HUES6 (cell line): ENCODE results near the gene LGI1.
"Not testable (repeated sequence)": the region's sequence is repeated elsewhere in the genome, so short reads cannot be mapped to it uniquely, and the experiment has no call there.

ENCODE experiments used
- H3K27ac ChIP-seq: 2 replicates; pipeline ENCODE4 v1.7.0; 2013; ENCODE audit warnings: low read depth, mild to moderate bottlenecking, low read length, inconsistent platforms
- H3K27me3 ChIP-seq: 2 replicates; pipeline ENCODE4 v1.6.1; 2013; ENCODE audit warnings: low read length; ENCODE audit not compliant: control insufficient read depth, insufficient read depth
- H3K36me3 ChIP-seq: 2 replicates; pipeline ENCODE4 v1.6.1; 2013; ENCODE audit warnings: low read length; ENCODE audit not compliant: control insufficient read depth, insufficient read depth
- H3K4me1 ChIP-seq: 2 replicates; pipeline ENCODE4 v1.6.1; 2013; ENCODE audit warnings: low read length; ENCODE audit not compliant: control insufficient read depth, insufficient read depth
- H3K4me3 ChIP-seq: 2 replicates; pipeline ENCODE4 v1.5.1; 2013; ENCODE audit warnings: low read depth, low read length
- H3K9ac ChIP-seq: one replicate; pipeline ENCODE4 v1.6.1; 2013; ENCODE audit warnings: mild to moderate bottlenecking, low read length
- H3K9me3 ChIP-seq: 2 replicates; pipeline ENCODE4 v1.6.1; 2013; ENCODE audit warnings: low read depth, low read length; ENCODE audit not compliant: control insufficient read depth, insufficient read depth

The LGI1 gene

DNA sequence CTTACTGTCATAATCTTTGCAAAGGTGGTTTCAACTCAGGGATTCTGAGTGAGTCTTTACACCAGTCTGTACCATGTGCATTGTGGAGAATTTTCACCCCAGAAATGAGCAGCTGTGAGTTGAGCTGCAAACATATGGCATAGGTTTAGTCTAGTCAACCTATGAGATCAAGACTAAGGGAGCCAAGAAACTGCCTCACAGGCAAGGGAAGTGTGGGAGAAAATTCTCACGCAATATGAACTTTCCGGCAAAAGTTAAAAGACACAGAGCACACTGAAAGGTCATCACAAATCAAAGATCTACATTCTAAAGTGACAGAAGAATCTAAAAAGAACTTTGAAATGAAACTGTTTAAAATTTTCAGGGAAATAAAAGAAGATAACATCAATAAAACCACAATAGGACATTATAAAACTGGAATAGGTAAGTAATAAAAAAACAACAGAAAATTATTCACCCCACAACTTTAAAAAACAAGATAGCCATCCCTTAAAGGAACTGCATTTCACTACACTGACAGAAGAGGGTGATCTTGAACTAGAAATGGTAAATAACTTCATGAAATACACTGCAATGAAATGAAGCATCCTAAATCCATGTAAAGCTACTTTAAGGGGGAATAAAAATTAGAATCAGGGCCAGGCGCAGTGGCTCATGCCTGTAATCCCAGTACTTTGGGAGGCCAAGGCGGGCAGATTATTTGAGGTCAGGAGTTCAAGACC lies 63.5 kb downstream of the LGI1 start:
- Histone ChIP-seq H3K9me3 (peaks cover 5% of the 10 kb centered on the region; the same call in 1 of the 2 replicates), H3K9ac (no peak overlapping the region), H3K4me1 (peaks cover 3% of the 10 kb centered on the region), H3K36me3 (no peaks in the 10 kb centered on the region), H3K27me3 (peaks cover 13% of the 10 kb centered on the region; the same call in 1 of the 2 replicates), H3K4me3 (no peak overlapping the region), H3K27ac (no peak overlapping the region)

DNA sequence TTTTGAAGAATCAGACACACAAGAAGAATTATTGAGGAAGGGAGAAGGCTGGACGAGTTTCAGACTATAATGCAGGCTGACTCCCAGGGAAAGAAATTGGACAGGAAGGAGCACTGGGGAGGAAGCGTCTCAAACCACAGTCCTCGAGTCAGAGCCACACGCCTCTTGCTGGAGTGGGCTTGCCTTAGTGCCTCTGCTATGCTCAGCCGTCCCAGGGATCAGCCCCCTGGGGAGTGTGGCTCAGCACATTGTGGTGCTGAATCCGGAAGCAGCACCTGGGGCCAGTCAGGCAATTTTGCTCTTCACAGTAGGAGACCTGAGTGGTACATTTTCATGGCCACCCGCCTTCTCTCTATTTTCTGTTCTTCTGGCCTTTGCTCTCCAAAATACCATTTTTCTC lies 68.6 kb downstream of the LGI1 start:
- peaks cover 33% of the 10 kb centered on the region for H3K27me3 ChIP-seq
- H3K27ac ChIP-seq = no peak overlapping the region
- H3K9ac ChIP-seq = no peak overlapping the region
- H3K4me3 ChIP-seq = no peak overlapping the region
- H3K4me1 ChIP-seq = peaks cover 11% of the 10 kb centered on the region
- no peaks in the 10 kb centered on the region; the same call in 1 of the 2 replicates for H3K9me3 ChIP-seq
- no peaks in the 10 kb centered on the region for H3K36me3 ChIP-seq

DNA sequence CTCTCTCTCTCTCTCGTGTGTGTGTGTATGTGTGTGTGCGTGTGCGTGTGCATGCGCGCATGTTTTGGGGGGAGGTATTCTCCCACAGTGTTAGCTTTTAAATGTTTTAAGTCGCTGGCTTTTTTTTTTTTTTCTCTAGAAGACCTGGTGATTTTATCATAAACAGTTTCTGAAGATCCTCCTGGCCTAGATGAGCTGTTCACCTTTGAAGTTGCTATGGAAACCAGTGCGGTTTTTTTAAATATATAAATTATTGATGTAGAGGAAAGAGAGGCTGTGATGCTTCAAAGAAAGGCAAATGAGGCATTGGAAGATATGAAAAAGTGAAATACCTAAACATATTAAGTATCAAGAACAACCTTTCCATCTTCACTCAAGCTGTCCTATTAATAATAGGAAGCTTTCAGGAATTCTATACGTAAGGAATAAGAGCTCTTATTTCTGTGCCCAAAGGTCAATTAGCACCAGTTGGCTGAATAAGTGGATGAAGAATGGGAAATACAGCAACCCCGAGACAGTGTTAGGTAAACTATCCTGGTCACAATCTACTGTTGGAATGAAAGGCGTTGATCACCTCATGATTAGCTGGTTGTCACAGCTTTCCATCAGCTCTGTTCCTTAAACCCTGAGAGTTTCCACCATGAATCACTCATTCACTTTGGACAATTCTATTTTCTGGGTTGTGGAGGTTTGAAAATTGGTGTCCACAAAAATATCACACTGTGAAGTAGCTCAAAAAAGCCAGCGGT lies 69.5 kb downstream of the LGI1 start:
- Histone ChIP-seq H3K9me3 (peaks cover 3% of the 10 kb centered on the region; the same call in 1 of the 2 replicates), H3K4me1 (peaks cover 11% of the 10 kb centered on the region), H3K4me3 (no peak overlapping the region), H3K27ac (no peak overlapping the region), H3K9ac (no peak overlapping the region), H3K36me3 (no peaks in the 10 kb centered on the region), H3K27me3 (peaks cover 39% of the 10 kb centered on the region)

DNA sequence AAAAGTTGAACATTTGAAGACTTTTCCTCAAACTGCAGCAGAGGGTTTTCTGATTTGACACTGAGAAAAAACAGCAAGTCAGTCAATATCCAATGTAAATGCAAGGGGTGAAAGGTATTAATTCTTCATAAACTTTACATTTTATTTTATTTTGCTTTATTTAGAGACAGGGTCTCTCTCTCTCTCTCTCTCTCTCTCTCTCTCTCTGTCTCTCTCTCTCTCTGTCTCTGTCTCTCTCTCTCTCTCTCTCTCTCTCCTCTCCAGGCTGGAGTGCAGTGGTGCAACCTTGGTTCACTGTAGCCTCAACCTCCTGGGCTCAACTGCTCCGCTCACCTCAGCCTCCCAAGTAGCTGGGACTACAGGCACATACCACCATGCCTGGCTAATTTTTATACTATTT lies 73.3 kb downstream of the LGI1 start:
- Histone ChIP-seq H3K9me3 (peaks cover 20% of the 10 kb centered on the region), H3K27me3 (peaks cover 58% of the 10 kb centered on the region)
- H3K4me1 ChIP-seq, H3K9ac ChIP-seq, H3K36me3 ChIP-seq, H3K27ac ChIP-seq, H3K4me3 ChIP-seq: not testable (repeated sequence)

DNA sequence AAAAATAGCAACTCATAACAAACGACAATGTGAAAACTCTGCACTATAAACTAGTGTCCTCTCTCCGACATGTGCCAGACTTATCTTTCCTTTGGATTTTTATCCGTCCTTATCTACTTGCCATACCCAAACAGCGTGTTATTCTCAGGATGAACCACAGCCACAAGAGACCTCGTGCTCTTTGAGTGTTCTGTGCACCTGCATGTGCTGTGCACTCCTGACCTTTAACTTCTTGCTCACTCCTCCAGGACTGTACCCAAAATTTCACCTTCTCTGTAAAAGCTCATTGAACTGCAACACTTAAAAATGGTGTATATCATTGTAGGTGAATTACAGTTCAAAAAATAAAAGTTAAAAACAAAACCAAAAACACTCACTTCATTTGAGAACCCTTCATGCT lies 78.0 kb downstream of the LGI1 start:
- H3K9ac ChIP-seq = no peak overlapping the region
- peaks cover 20% of the 10 kb centered on the region for H3K9me3 ChIP-seq
- peaks cover 75% of the 10 kb centered on the region for H3K27me3 ChIP-seq
- no peaks in the 10 kb centered on the region for H3K36me3 ChIP-seq
- H3K4me1 ChIP-seq = no peaks in the 10 kb centered on the region
- H3K27ac ChIP-seq = no peak overlapping the region
- no peak overlapping the region for H3K4me3 ChIP-seq

DNA sequence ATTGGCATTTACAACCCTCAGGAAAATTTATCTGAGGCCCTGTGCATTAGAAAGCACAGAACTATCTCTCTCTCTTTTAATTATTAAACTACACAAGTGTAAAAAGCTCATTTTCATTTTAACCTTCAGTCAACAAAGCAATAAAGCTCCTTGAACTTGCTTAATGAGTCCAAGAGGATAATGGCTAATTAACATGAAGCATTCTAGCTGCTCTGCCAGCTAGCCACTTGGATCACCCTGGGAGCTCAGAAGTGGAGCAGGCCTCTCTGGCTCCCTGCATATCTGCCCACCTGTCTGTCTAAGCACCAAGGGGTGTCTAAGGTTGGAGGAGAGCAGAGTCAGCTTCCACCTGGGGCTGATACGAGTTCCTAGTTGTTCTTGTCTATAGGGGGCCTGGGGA lies 80.1 kb downstream of the LGI1 start:
- H3K4me1 ChIP-seq = 0 out of 2 replicates have a peak, but pooled peaks cover 5% of the 10 kb centered on the region
- no peak overlapping the region for H3K27ac ChIP-seq
- no peak overlapping the region for H3K4me3 ChIP-seq
- H3K9me3 ChIP-seq = peaks cover 14% of the 10 kb centered on the region
- H3K36me3 ChIP-seq = no peaks in the 10 kb centered on the region
- H3K9ac ChIP-seq = no peak overlapping the region
- H3K27me3 ChIP-seq = peaks cover 86% of the 10 kb centered on the region

DNA sequence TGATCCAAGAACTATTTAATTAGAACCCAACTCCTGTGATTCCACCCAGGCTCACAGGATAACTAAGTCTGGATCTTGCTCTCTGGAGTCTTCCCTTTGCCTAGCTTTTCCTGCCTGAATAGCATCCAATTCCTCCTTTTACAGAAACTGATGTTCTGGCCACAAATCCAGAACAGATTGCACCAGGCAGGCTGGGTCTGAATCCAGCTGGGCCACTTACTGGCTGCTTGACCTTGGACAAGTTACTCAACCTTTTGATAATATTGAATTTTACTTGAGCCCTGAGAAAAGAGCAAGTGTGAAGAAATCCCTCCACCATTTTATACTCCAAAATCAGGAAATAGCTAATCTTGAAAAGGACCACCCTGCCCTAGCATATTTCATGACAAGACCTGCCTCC lies 80.5 kb downstream of the LGI1 start:
- H3K4me1 ChIP-seq = 0 out of 2 replicates have a peak, but pooled peaks cover 5% of the 10 kb centered on the region
- H3K36me3 ChIP-seq = no peaks in the 10 kb centered on the region
- no peak overlapping the region for H3K27ac ChIP-seq
- H3K4me3 ChIP-seq = no peak overlapping the region
- peaks cover 10% of the 10 kb centered on the region for H3K9me3 ChIP-seq
- peaks cover 91% of the 10 kb centered on the region for H3K27me3 ChIP-seq
- no peak overlapping the region for H3K9ac ChIP-seq

DNA sequence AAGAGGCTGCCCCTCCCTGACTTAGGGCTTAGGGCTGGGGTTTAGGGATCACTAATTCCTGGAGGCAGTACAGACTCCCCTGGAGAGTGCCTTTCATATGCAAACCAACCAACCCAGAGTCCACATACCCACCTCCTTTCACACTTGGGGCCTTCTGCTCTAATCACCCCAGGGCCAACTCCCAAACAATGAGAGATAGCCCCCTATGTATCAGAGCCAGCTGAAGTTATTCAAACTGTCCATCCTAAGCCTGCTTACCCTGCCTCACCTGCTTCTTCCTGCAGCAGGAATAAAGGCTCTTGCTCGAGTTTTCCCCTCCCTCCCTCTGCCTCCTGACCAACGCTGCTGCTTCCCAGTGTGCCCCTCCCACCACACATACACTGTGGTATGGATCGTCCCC lies 84.2 kb downstream of the LGI1 start:
- H3K4me3 ChIP-seq = no peak overlapping the region
- no peak overlapping the region for H3K27ac ChIP-seq
- H3K9me3 ChIP-seq = peaks cover 15% of the 10 kb centered on the region
- 0 out of 2 replicates have a peak, but pooled peaks cover 5% of the 10 kb centered on the region for H3K4me1 ChIP-seq
- H3K27me3 ChIP-seq = peaks cover 99% of the 10 kb centered on the region
- H3K9ac ChIP-seq = no peak overlapping the region
- no peaks in the 10 kb centered on the region for H3K36me3 ChIP-seq

DNA sequence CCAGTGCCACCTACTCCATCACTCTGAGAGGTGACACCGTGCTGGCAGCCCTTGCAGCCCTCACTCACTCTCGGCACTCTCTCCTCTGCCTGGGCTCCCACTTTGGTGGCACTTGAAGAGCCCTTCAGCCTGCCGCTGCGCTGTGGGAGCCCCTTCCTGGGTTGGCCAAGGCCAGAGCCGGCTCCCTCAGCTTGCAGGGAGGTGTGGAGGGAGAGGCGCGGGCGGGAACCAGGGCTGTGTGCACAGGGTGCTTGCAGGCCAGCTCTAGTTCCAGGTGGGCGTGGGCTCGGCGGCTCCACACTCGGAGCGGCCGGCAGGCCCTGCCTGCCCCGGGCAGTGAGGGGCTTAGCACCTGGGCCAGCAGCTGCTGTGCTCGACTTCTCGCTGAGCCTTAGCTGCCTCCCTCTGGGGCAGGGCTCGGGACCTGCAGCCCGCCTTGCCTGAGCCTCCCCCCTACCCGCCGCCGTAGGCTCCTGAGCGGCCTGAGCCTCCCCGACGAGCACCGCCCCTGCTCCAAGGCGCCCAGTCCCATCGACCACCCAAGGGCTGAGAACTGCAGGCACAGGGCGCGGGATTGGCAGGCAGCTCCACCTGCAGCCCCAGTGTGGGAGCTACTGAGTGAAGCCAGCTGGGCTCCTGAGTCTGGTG lies 87.4 kb downstream of the LGI1 start:
- Histone ChIP-seq H3K36me3 (no peaks in the 10 kb centered on the region), H3K27me3 (peaks cover 89% of the 10 kb centered on the region), H3K4me1 (peaks cover 20% of the 10 kb centered on the region), H3K27ac (no peak overlapping the region), H3K9me3 (peaks cover 28% of the 10 kb centered on the region), H3K9ac (no peak overlapping the region), H3K4me3 (no peak overlapping the region)
